ENCODE measurements around the gene MRPS14.
"Not testable (repeated sequence)": the region's sequence is repeated elsewhere in the genome, so short reads cannot be mapped to it uniquely, and the experiment has no call there.

DNA sequence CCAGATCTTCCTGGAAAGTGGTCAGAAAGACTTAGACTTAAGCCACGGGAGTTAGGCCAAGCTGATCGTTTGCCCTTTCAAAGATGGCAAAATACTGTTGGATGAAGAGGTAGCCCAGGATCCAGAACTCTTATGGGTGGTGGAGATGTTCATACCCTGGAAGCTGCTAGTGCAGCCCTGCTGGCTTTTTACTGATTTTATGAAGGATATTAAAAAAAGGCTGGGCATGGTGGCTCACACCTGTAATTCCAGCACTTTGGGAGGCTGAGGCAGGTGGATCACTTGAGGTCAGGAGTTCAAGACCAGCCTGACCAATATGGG lies 657 bp upstream of the MRPS14 start:
- TF ChIP-seq, protein P1, sequence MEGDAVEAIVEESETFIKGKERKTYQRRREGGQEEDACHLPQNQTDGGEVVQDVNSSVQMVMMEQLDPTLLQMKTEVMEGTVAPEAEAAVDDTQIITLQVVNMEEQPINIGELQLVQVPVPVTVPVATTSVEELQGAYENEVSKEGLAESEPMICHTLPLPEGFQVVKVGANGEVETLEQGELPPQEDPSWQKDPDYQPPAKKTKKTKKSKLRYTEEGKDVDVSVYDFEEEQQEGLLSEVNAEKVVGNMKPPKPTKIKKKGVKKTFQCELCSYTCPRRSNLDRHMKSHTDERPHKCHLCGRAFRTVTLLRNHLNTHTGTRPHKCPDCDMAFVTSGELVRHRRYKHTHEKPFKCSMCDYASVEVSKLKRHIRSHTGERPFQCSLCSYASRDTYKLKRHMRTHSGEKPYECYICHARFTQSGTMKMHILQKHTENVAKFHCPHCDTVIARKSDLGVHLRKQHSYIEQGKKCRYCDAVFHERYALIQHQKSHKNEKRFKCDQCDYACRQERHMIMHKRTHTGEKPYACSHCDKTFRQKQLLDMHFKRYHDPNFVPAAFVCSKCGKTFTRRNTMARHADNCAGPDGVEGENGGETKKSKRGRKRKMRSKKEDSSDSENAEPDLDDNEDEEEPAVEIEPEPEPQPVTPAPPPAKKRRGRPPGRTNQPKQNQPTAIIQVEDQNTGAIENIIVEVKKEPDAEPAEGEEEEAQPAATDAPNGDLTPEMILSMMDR (IDR thresholded peaks at IDR 0.05), result not testable (repeated sequence)
- not testable (repeated sequence) for TF ChIP-seq POLR2AphosphoS5 (IDR thresholded peaks at IDR 0.05; ENCODE audit: low read depth, low read length)

All from Panc1 (cell line).